IPS-20b (cell line): ENCODE data around the gene RAP2A.

Source experiments
- H3K27ac ChIP-seq: one replicate; pipeline ENCODE4 v1.5.1; 2013; ENCODE audit warnings: low read length
- H3K27me3 ChIP-seq: 2 replicates; pipeline ENCODE4 v1.6.1; 2013; ENCODE audit warnings: mild to moderate bottlenecking, low read length, inconsistent platforms; ENCODE audit not compliant: insufficient read depth
- H3K36me3 ChIP-seq: 2 replicates; pipeline ENCODE4 v1.6.1; 2013; ENCODE audit warnings: low read depth, mild to moderate bottlenecking, inconsistent platforms, low read length, moderate library complexity; ENCODE audit not compliant: insufficient read depth
- H3K4me1 ChIP-seq: 2 replicates; pipeline ENCODE4 v1.6.1; 2013; ENCODE audit warnings: mild to moderate bottlenecking, control low read depth, inconsistent platforms, low read length, moderate library complexity; ENCODE audit not compliant: insufficient read depth
- H3K4me3 ChIP-seq: 2 replicates; pipeline ENCODE4 v1.5.1; 2013; ENCODE audit warnings: mild to moderate bottlenecking, low read length, inconsistent platforms
- H3K9ac ChIP-seq: 2 replicates; pipeline ENCODE4 v1.6.1; 2013; ENCODE audit warnings: low read depth, mild to moderate bottlenecking, inconsistent platforms, low read length, moderate library complexity
- H3K9me3 ChIP-seq: 2 replicates; pipeline ENCODE4 v1.6.1; 2013; ENCODE audit warnings: mild to moderate bottlenecking, low read depth, low read length, inconsistent platforms; ENCODE audit not compliant: insufficient read depth

Gene RAP2A

DNA sequence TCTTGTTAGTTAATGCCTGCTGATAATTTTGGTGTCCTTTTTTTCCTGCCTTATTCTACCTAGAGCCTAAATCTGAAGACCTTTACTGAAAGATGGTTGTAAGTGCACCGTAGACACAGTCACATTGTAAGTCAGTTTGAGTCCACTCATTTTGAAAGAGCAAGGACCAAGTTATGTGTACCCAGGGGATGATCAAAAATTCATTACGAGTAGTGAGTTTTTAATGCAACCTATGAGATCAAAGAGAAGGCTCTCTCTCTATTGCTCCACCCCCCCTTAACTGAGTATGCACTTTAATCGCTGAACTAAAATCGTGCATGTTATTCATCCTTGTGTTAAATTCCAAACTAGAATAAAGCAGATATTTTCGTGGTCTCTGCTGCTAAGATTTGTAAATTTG lies 1.8 kb downstream of the RAP2A start:
- Histone ChIP-seq H3K9me3 (no peaks in the 10 kb centered on the region), H3K9ac (peak overlapping the region; percentile 55; the same call in 1 of the 2 replicates), H3K36me3 (peaks cover 26% of the 10 kb centered on the region), H3K4me1 (peaks cover 5% of the 10 kb centered on the region; the same call in 1 of the 2 replicates), H3K27me3 (no peaks in the 10 kb centered on the region), H3K4me3 (peak overlapping the region; percentile 97), H3K27ac (no peak overlapping the region)

DNA sequence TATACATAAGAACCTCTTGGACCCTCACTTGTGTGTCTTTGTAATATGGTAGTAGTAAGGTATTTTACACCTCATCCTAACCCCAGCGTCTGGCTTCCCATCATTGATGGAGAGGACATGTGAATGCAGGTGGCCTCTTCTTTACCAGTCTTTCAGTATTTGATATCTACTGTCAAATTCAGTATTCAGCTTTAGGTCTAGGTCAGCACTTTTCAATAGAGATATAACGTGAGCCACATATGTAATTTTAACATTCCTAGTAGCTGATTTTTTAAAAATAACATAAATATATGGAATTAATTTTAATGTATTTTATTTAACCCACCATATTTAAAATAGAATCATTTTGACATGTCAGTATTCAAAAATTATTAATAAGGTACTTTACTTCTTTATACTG lies 2.9 kb downstream of the RAP2A start:
- Histone ChIP-seq H3K27ac (no peak overlapping the region), H3K4me1 (peaks cover 5% of the 10 kb centered on the region; the same call in 1 of the 2 replicates), H3K4me3 (0 out of 2 replicates have a peak overlapping the region, but pooled peaks have one; percentile 97), H3K36me3 (peaks cover 26% of the 10 kb centered on the region), H3K9me3 (no peaks in the 10 kb centered on the region), H3K9ac (no peak overlapping the region), H3K27me3 (no peaks in the 10 kb centered on the region)

DNA sequence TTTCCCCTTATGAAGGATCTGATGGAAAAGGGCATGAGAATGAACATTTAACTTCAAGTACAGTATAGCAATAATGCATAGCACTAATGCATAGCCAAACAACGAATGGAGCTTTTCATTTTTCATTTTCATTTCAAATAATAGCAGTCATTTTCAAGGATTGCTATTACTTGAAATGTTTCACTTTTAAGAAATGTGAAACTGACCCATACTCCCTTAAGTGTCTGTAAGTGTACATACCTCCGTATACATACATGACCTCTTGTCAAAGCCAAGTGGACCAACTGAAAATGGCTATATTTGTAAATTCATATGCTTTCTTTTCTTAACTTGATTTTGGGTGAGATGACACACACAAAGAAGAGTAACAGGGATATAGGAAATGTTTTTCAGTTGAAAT lies 3.8 kb downstream of the RAP2A start:
- Histone ChIP-seq H3K4me1 (peaks cover 5% of the 10 kb centered on the region; the same call in 1 of the 2 replicates), H3K9ac (no peak overlapping the region), H3K27ac (no peak overlapping the region), H3K9me3 (no peaks in the 10 kb centered on the region), H3K36me3 (peaks cover 26% of the 10 kb centered on the region), H3K27me3 (no peaks in the 10 kb centered on the region), H3K4me3 (no peak overlapping the region)

DNA sequence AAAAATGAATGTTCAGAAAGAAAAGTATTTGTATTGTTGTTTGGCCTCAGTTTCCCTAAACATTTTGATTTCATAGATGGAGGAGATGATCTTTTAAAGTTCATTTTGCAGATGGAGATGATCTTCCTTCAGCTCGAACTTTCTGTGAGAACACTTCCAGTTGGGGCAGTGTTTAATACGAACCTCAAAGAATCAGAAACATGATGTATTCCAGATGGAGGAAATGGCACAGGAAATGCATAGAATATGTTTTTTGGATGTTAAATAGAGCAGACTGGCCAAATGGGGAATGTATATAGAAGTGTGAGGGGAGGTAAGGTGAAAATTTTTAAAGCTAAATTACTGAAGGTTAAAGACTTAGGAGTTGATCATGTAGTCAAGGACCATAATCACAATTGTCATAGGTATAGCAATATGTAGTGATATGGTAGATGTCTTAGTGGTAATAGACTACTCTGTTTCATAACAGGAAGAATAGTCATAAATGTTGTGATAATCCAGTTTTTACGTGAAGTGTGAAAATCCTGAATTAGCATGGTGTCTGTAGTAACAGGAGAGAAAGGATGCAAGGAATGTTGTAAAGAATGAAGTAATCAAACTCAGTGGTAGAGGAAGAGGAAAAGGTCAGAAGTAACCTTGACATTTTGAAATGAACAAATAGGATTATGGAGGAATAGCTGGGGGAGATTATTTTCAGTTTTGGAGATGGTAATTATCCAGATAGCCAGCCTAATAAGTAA lies 5.1 kb downstream of the RAP2A start:
- Histone ChIP-seq H3K9me3 (no peaks in the 10 kb centered on the region), H3K4me1 (peaks cover 5% of the 10 kb centered on the region; the same call in 1 of the 2 replicates), H3K36me3 (peaks cover 31% of the 10 kb centered on the region), H3K27me3 (no peaks in the 10 kb centered on the region), H3K9ac (no peak overlapping the region), H3K27ac (no peak overlapping the region), H3K4me3 (no peak overlapping the region)

DNA sequence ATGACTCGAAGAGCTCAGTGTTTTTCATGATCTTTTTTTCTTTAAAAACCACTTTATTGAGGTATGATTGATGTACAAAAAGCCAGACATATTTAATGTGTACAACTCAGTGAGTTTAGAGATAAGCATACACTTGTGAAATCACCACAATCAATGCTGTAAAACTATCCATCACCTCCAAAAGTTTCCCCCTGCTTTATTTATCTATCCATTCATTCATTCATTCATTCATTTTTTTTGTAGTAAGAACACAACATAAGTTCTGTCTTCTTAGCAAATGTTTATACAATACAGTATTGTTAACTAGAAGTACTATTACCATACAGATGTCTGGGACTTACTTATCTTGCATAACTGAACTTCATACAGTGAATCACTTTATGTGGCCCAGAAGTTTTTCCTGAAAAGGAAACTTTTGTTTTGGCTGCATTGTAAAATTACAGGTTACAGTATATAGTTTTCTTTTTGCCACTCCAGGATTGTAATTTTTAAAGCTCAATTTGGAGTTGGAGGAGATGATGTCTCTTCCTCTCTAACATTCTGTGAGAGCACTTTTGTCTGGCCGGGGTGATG lies 6.7 kb downstream of the RAP2A start:
- no peak overlapping the region for H3K4me3 ChIP-seq
- no peak overlapping the region for H3K27ac ChIP-seq
- H3K27me3 ChIP-seq: no peaks in the 10 kb centered on the region
- H3K9me3 ChIP-seq: no peaks in the 10 kb centered on the region
- peaks cover 5% of the 10 kb centered on the region; the same call in 1 of the 2 replicates for H3K4me1 ChIP-seq
- no peak overlapping the region for H3K9ac ChIP-seq
- peaks cover 31% of the 10 kb centered on the region for H3K36me3 ChIP-seq

DNA sequence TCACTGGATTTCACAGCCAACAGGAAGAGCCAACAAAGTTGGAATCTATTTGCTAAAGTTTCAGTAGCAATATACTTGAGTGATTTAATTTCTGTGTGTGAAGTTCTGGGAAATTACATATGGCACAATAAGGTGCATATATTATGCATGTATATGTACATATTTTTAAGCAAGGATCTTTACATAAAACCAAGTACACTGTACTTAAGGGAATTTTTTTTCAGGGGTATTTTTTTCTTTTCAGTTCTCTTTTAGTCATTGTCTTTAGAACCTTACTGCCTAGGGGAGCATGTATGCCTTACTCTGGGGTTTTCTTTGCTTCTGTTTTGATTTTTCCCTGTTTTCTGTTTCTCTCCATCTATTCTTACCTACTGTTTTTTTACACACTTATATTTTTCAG lies 7.4 kb downstream of the RAP2A start:
- H3K36me3 ChIP-seq: peaks cover 28% of the 10 kb centered on the region
- no peaks in the 10 kb centered on the region for H3K9me3 ChIP-seq
- no peak overlapping the region for H3K27ac ChIP-seq
- no peaks in the 10 kb centered on the region for H3K4me1 ChIP-seq
- no peak overlapping the region for H3K9ac ChIP-seq
- H3K4me3 ChIP-seq: no peak overlapping the region
- no peaks in the 10 kb centered on the region for H3K27me3 ChIP-seq

DNA sequence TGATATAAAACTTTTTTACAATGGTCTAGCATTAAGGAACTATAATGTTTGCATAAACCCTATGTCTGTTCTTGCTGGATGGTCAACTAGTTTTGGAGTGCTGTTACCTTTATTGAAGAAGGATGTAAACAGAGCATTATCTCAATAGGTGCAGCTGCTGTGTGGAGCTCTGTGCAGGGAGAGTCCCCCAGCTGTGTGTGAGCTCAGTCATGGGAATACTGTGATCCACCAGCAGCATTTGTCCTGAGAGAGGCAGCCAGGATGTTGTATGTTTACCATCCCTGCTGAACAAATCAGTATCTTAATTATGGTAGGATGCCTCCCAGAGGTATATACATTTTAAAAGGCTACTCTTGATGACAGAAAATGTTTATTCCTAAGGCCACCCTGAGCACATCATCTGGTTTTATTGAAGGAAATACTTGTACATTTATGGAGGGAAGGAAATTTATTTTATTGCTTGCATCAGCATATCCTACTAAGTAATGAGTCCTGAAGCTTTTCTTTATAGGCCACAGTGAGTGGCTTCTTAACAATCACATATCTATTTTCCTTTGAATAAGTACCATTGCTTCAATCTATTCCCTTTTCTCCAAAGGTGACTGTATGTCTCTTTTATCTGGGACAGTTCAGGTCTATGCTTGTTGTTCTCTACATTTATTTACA lies 11.7 kb downstream of the RAP2A start:
- Histone ChIP-seq H3K27ac (no peak overlapping the region), H3K4me1 (0 out of 2 replicates have a peak, but pooled peaks cover 5% of the 10 kb centered on the region), H3K9me3 (no peaks in the 10 kb centered on the region), H3K36me3 (peaks cover 6% of the 10 kb centered on the region), H3K9ac (no peak overlapping the region), H3K4me3 (no peak overlapping the region), H3K27me3 (no peaks in the 10 kb centered on the region)

DNA sequence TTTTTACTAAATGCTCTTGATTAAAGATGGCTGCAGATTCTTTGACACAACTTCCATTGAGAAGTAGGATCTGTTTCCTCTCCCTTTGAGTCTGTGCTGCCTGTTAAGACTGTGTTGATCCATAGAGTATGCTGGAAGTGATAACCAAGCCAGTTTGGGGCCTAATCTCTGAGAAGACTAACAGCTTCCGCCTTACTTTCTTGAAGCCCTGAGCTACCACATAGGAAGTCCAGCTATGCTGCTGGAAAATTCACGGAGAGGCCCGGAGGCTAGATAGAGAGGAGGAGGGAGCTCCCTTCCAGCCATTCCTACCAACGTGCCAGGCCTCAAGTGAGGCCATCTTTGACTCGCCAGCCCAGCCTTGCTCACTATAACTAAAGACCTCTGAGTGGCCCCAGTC lies 12.5 kb downstream of the RAP2A start:
- Histone ChIP-seq H3K36me3 (peaks cover 5% of the 10 kb centered on the region; the same call in 1 of the 2 replicates), H3K9ac (no peak overlapping the region), H3K4me1 (0 out of 2 replicates have a peak, but pooled peaks cover 5% of the 10 kb centered on the region), H3K9me3 (no peaks in the 10 kb centered on the region), H3K27me3 (no peaks in the 10 kb centered on the region), H3K27ac (no peak overlapping the region), H3K4me3 (no peak overlapping the region)

DNA sequence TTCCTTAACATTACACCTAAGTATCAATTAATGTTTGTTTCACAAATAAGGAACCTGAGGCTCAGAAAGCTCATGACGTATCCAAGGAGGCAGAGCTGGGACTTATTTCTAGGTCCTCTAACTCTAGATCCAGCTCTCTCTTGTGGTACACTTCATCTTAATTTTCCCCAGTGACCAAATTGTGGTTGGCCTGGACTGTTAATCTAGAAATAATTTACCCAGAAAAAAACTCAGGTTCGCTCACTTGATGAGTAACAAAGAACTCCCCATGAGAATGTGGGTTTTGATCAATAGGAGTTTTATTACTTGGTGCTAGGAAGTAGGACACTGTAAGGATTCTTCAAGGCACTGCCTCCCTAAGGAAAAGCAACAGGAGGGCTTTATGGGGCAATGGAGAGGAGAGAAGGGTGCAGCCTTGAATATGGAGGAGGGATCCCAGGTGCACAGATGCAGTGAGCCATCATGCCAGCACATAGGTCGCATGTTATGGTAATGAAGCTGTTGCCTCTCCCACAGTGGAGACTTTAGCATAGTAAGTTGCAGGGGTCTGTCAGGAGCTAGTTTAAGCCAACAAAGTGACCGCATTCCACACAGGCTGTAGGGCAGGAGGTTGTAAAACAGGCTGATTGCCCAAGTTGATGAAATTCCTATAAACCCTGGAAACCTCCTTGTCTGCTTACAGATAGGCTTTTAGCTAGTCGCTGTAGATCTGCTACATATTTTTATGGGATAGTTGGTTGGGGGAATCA lies 14.7 kb downstream of the RAP2A start:
- no peak overlapping the region for H3K4me3 ChIP-seq
- H3K27me3 ChIP-seq: no peaks in the 10 kb centered on the region
- peaks cover 5% of the 10 kb centered on the region for H3K36me3 ChIP-seq
- no peak overlapping the region for H3K27ac ChIP-seq
- H3K9me3 ChIP-seq: no peaks in the 10 kb centered on the region
- H3K9ac ChIP-seq: no peak overlapping the region
- peaks cover 8% of the 10 kb centered on the region; the same call in 1 of the 2 replicates for H3K4me1 ChIP-seq

DNA sequence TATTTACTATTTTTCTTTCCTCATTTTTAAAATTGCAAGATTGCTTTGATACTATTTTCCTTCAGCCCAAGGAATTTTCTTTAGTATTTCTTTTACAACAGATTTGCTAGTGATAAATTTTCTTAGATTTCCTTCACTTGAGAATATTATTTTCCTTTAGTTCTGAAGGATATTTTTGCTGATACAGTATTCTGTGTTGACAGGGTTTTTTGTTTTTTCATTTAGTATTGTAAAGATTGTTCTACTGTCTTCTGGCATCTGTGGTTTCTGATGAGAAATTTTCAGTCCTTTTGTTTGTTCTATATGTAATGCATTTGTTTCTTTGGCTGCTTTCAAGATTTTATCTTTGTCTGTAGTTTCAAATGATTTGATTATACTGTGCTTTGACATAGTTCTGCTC lies 20.7 kb downstream of the RAP2A start:
- no peak overlapping the region for H3K27ac ChIP-seq
- H3K9me3 ChIP-seq: no peaks in the 10 kb centered on the region
- H3K4me3 ChIP-seq: no peak overlapping the region
- H3K27me3 ChIP-seq: no peaks in the 10 kb centered on the region
- H3K9ac ChIP-seq: no peak overlapping the region
- peaks cover 3% of the 10 kb centered on the region; the same call in 1 of the 2 replicates for H3K4me1 ChIP-seq
- H3K36me3 ChIP-seq: peaks cover 4% of the 10 kb centered on the region

DNA sequence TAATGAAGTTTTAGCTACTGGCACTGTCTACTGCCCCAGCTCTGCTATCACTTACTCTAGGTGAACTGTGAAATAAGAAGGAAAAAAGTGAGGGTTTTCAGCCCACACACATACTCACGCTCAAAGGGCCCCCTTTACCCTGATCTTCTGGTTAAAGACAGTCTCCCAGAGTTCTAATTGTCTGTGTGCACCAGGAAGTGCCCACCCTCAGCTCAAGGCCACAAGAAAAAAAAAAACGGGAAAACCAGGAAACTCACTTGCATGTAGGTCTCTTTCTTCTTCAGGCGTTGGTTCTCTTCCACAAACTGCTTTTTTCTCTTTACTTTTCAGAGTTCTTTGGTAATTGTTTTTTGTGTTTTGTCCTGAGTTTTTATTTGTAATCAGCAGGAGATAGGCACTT lies 22.1 kb downstream of the RAP2A start:
- no peak overlapping the region for H3K4me3 ChIP-seq
- peaks cover 4% of the 10 kb centered on the region; the same call in 1 of the 2 replicates for H3K36me3 ChIP-seq
- H3K27me3 ChIP-seq: no peaks in the 10 kb centered on the region
- no peaks in the 10 kb centered on the region for H3K9me3 ChIP-seq
- H3K27ac ChIP-seq: no peak overlapping the region
- peaks cover 3% of the 10 kb centered on the region; the same call in 1 of the 2 replicates for H3K4me1 ChIP-seq
- H3K9ac ChIP-seq: no peak overlapping the region
